Cardiac fibroblast (primary cell): ENCODE measurements around the gene ZNF211.

Source experiments
- DNase-seq, 2 donors: peaks; one replicate each; pipeline versions ENCODE4 v3.0.0 to v3.0.0-alpha.2; 2010; ENCODE audit warnings: low read depth in 2 of 2
- H3K4me3 ChIP-seq, 2 donors: replicated peaks in 1 of 2; 1 replicate in 1 of 2; 2 replicates in 1 of 2; pipeline ENCODE4 v1.5.1; 2011; ENCODE audit warnings: low read depth in 2 of 2, low read length in 2 of 2, mild to moderate bottlenecking in 2 of 2, moderate library complexity in 1 of 2
- CTCF ChIP-seq: IDR thresholded peaks from one replicate; pipeline ENCODE4 v1.5.1; 2011; ENCODE audit warnings: low read depth, mild to moderate bottlenecking, low read length, inconsistent platforms

Gene ZNF211

GRCh38 chr19:57632987-57633831, at the start of gene ZNF211:
ZNF211 (plus strand) TSS chr19:57633168; CDS start chr19:57633347, 179 bp downstream.
- peak; percentile 96 for DNase-seq
- TF ChIP-seq CTCF: no peak
- H3K4me3 ChIP-seq: peak within 1 kb of the TSS; percentile 64 to 87

GRCh38 chr19:57583521-57584416, 49.2 kb upstream of the ZNF211 start, which contains the start of gene ZIK1:
ZIK1 (plus strand) TSS chr19:57584145; CDS start chr19:57584357, 212 bp downstream.
- peak within 1 kb of the TSS; percentile 69 to 76 for H3K4me3 ChIP-seq
- TF ChIP-seq CTCF: no peak
- peak; percentile 93 for DNase-seq

- no peak overlapping the region for H3K4me3 ChIP-seq
- TF ChIP-seq CTCF: no peak
- peak in 1 of 2 donors; percentile 93 for DNase-seq
Observed at GRCh38 chr19:57587529-57587928, 45.4 kb upstream of the ZNF211 start.

GRCh38 chr19:57599377-57599760, 33.6 kb upstream of the ZNF211 start:
- TF ChIP-seq CTCF: no peak
- no peak for DNase-seq
- H3K4me3 ChIP-seq: peak overlapping the region; percentile 87 to 89

- TF ChIP-seq CTCF: no peak
- DNase-seq: peak; percentile 93
- H3K4me3 ChIP-seq: peak within 1 kb of the TSS; percentile 87 to 89
Observed at GRCh38 chr19:57599761-57600383, 33.1 kb upstream of the ZNF211 start, which contains the start of gene ZNF530. ZNF530 (plus strand) TSS chr19:57599885; CDS start chr19:57604346, 4,461 bp downstream.

- H3K4me3 ChIP-seq: no peak overlapping the region
- TF ChIP-seq CTCF: no peak
- DNase-seq: no peak
Observed at GRCh38 chr19:57606931-57607330, 26.0 kb upstream of the ZNF211 start.
